SK-N-SH (cell line): ENCODE data around the gene ARL2BP. TPM values are rescaled to one million over a fixed set of nuclear protein-coding genes. Genes with fewer than 3 reads are reported as not detected.

Source experiments
- CTCF ChIA-PET: fragments of 300-600, 350-600 bp; formaldehyde crosslinking; extraction: SDS; loops from one replicate; lab custom pipeline; 2021; lab: Yijun Ruan, JAX
- POLR2A ChIA-PET: fragments of 350-600 bp; sonication (Branson Sonifier 250); formaldehyde crosslinking; extraction: SDS; loops from one replicate; lab custom pipeline; 2020; ENCODE audit warnings: antibody characterized with exemption, inconsistent platforms; lab: Yijun Ruan, JAX
- DNase-seq: peaks from one replicate; pipeline ENCODE4 v3.0.0; 2012
- H2AFZ ChIP-seq: fragments of 200-600 bp; sonication (generic); 2 replicates; pipeline ENCODE4 v1.8.1; 2016; ENCODE audit warnings: antibody characterized with exemption, mild to moderate bottlenecking, low read depth
- H3F3A ChIP-seq: fragments of 200-600 bp; sonication (generic); replicated peaks from 2 replicates; pipeline ENCODE3; 2016; ENCODE audit warnings: antibody characterized with exemption, mild to moderate bottlenecking; ENCODE audit not compliant: insufficient read depth
- H3K27ac ChIP-seq, 2 experiments: fragments of 200-500 bp in 1 of 2; fragments of 200-600 bp in 1 of 2; sonication (Bioruptor generic) in 1 of 2; sonication (generic), shearing (Covaris generic) in 1 of 2; 2 replicates each; pipeline versions ENCODE4 v1.5.1 to v1.6.1; 2014 to 2016; ENCODE audit warnings: low read depth in 2 of 2, inconsistent platforms in 1 of 2, low read length in 1 of 2, mild to moderate bottlenecking in 1 of 2, mixed read lengths in 1 of 2
- H3K27me3 ChIP-seq: fragments of 200-600 bp; sonication (generic), shearing (Covaris generic); 2 replicates; pipeline ENCODE4 v1.6.1; 2016; ENCODE audit warnings: mixed run types; ENCODE audit not compliant: insufficient read depth
- H3K36me3 ChIP-seq, 2 experiments: fragments of 200-500 bp in 1 of 2; fragments of 200-600 bp in 1 of 2; sonication (Bioruptor generic) in 1 of 2; sonication (generic) in 1 of 2; replicated peaks in 1 of 2; 2 replicates each; pipeline versions ENCODE3 to v1.5.1; 2014 to 2016; ENCODE audit warnings: low read length in 1 of 2, mild to moderate bottlenecking in 1 of 2; ENCODE audit not compliant: insufficient read depth in 2 of 2, control insufficient read depth in 1 of 2
- H3K4me1 ChIP-seq, 2 experiments: fragments of 200-500 bp in 1 of 2; fragments of 200-600 bp in 1 of 2; sonication (Bioruptor generic) in 1 of 2; sonication (generic), shearing (Covaris generic) in 1 of 2; 2 replicates each; pipeline versions ENCODE4 v1.5.1 to v1.6.1; 2014 to 2016; ENCODE audit warnings: low read depth in 1 of 2, low read length in 1 of 2, mixed run types in 1 of 2; ENCODE audit not compliant: insufficient read depth in 2 of 2, control insufficient read depth in 1 of 2
- H3K4me2 ChIP-seq: fragments of 200-600 bp; sonication (generic), shearing (Covaris generic); 2 replicates; pipeline ENCODE4 v1.6.1; 2017; ENCODE audit warnings: mixed run types
- H3K4me3 ChIP-seq, 2 experiments: fragments of 200-500 bp in 1 of 2; fragments of 200-600 bp in 1 of 2; sonication (Bioruptor generic) in 1 of 2; sonication (generic), shearing (Covaris generic) in 1 of 2; 2 replicates each; pipeline versions ENCODE4 v1.5.1 to v1.8.1; 2014 to 2016; ENCODE audit warnings: low read depth in 2 of 2, inconsistent platforms in 1 of 2, low read length in 1 of 2, mild to moderate bottlenecking in 1 of 2, mixed read lengths in 1 of 2, moderate library complexity in 1 of 2
- H3K79me2 ChIP-seq: fragments of 200-600 bp; sonication (generic); 2 replicates; pipeline ENCODE4 v1.8.1; 2017; ENCODE audit warnings: mild to moderate bottlenecking; ENCODE audit not compliant: insufficient read depth
- H3K9ac ChIP-seq: fragments of 200-600 bp; sonication (generic); 2 replicates; pipeline ENCODE4 v1.6.1; 2017; ENCODE audit warnings: mixed run types
- H3K9me2 ChIP-seq: fragments of 200-600 bp; sonication (generic); 2 replicates; pipeline ENCODE4 v1.6.1; 2017; ENCODE audit warnings: mixed run types
- H3K9me3 ChIP-seq: fragments of 200-600 bp; sonication (generic); 2 replicates; pipeline ENCODE4 v1.6.1; 2017; ENCODE audit warnings: mixed run types, mild to moderate bottlenecking, moderate library complexity
- H4K20me1 ChIP-seq: fragments of 200-600 bp; sonication (generic); 2 replicates; pipeline ENCODE4 v1.6.1; 2017; ENCODE audit warnings: mild to moderate bottlenecking, mixed run types; ENCODE audit not compliant: insufficient read depth
- CHD2 ChIP-seq: fragments of 150-350 bp; IDR thresholded peaks from 2 replicates; pipeline ENCODE4 v1.6.1; 2018; ENCODE audit warnings: low read length; ENCODE audit not compliant: partially characterized antibody
- CTCF ChIP-seq: fragments of 200-600 bp; sonication (generic); IDR thresholded peaks from 2 replicates; pipeline ENCODE4 v1.6.1; 2017; ENCODE audit warnings: antibody characterized with exemption, mild to moderate bottlenecking, moderate library complexity
- EP300 ChIP-seq, 2 experiments: IDR thresholded peaks; 2 replicates each; pipeline versions ENCODE4 v1.4.0 to v1.6.1; 2012; ENCODE audit warnings: borderline replicate concordance in 1 of 2, low read depth in 1 of 2, low read length in 1 of 2
- EZH2phosphoT487 ChIP-seq: fragments of 200-600 bp; sonication (generic); IDR thresholded peaks from 2 replicates; pipeline ENCODE4 v1.6.1; 2017; ENCODE audit warnings: low read depth, mixed run types, mild to moderate bottlenecking, antibody characterized with exemption, moderate library complexity, borderline replicate concordance
- FOSL2 ChIP-seq: IDR thresholded peaks from 2 replicates; pipeline ENCODE4 v1.4.0; 2012; ENCODE audit warnings: low read depth, mild to moderate bottlenecking, moderate library complexity, borderline replicate concordance
- FOXJ3 ChIP-seq: sonication (generic); formaldehyde crosslinking; IDR thresholded peaks from 2 replicates; pipeline ENCODE4 v1.5.1; 2020; ENCODE audit warnings: mild to moderate bottlenecking, missing genetic modification reagents
- FOXM1 ChIP-seq: IDR thresholded peaks from 2 replicates; pipeline ENCODE4 v1.4.0; 2012; ENCODE audit warnings: low read depth, mild to moderate bottlenecking
- IRF3 ChIP-seq: fragments of 150-350 bp; IDR thresholded peaks from 2 replicates; pipeline ENCODE4 v1.6.1; 2016; ENCODE audit warnings: mild to moderate bottlenecking, low read depth, low read length
- MAX ChIP-seq: IDR thresholded peaks from 2 replicates; pipeline ENCODE4 v1.4.0; 2012; ENCODE audit warnings: low read depth
- NFIC ChIP-seq: IDR thresholded peaks from 2 replicates; pipeline ENCODE4 v1.4.0; 2012; ENCODE audit warnings: borderline replicate concordance
- NRF1 ChIP-seq: IDR thresholded peaks from 2 replicates; pipeline ENCODE4 v1.6.1; 2012; ENCODE audit warnings: low read depth, mild to moderate bottlenecking, low read length
- PBX3 ChIP-seq: IDR thresholded peaks from 2 replicates; pipeline ENCODE4; 2012
- POLR2AphosphoS5 ChIP-seq: IDR thresholded peaks from 2 replicates; pipeline ENCODE4 v1.6.1; 2012; ENCODE audit warnings: low read depth, low read length
- RAD21 ChIP-seq: IDR thresholded peaks from 2 replicates; pipeline ENCODE4 v1.6.1; 2012; ENCODE audit warnings: mild to moderate bottlenecking, low read length
- RCOR1 ChIP-seq: fragments of 150-350 bp; IDR thresholded peaks from 2 replicates; pipeline ENCODE4 v1.6.1; 2017; ENCODE audit warnings: antibody characterized with exemption, low read length
- REST ChIP-seq: IDR thresholded peaks from 2 replicates; pipeline ENCODE4 v1.6.1; 2012; ENCODE audit warnings: mild to moderate bottlenecking, low read depth, low read length, moderate library complexity
- RFX5 ChIP-seq: IDR thresholded peaks from 2 replicates; pipeline ENCODE4 v1.6.1; 2012; ENCODE audit warnings: mild to moderate bottlenecking, improper control_type of control experiment, low read length
- TAF1 ChIP-seq: IDR thresholded peaks from 2 replicates; pipeline ENCODE4 v1.6.1; 2012; ENCODE audit warnings: low read depth, mild to moderate bottlenecking, low read length, moderate library complexity, borderline replicate concordance
- TEAD4 ChIP-seq: IDR thresholded peaks from 2 replicates; pipeline ENCODE4 v1.4.0; 2012; ENCODE audit warnings: mild to moderate bottlenecking, borderline replicate concordance; ENCODE audit not compliant: insufficient read depth
- whole genome bisulfite sequencing: methylation state at CpG from one replicate; pipeline ENCODE4 v1.1.6; 2017; ENCODE audit warnings: low lambda C conversion rate; 5-methylcytosine and 5-hydroxymethylcytosine counted together
- polyA plus RNA-seq, 3 experiments: library from polyadenylated mRNA; depleted of rRNA; stranded (reverse); fragments of >200 nt; gene quantifications; 2 replicates each; pipeline ENCODE4 v1.2.3, GENCODE V29; 2012

ARL2BP gene
- polyA plus RNA-seq, 1 of the 3 experiments (the other 2 are of a cell fraction) = 61.8 TPM

DNA sequence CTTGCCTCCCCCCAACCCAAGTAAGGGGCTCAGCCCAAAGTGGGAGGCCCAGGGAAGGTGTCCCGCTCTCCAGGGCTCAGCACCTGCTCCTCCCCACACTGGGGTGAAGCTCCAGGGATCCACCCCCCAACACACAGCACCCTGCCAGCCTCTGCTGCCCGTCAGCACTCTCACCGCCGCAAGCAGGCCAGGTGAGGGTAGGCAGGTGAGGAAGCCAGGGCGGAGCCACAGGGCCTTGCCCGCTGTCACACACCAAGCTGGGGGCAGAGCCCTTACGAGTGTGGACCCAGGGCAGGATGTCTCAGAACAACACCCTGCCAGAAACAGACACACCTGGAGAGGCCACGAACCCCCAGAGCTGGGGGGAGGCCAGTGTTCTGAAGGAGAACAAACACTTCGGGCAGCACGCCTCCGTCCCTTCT, 19.9 kb downstream of the ARL2BP start:
- no peaks in the 10 kb centered on the region for H3K79me2 ChIP-seq
- H3K9ac ChIP-seq = no peak overlapping the region
- 94% methylated on average over 11 of the region's 11 CpGs for WGBS
- no peaks in the 10 kb centered on the region for H4K20me1 ChIP-seq
- POLR2A ChIA-PET = interaction anchor here (0.8 kb wide), 1 partner anchor 15 kb away, joined by 3 read pairs; no protein-coding TSS in a partner anchor
- TF ChIP-seq NFIC = no peak
- no peak for TF ChIP-seq PBX3
- no peak for TF ChIP-seq EZH2phosphoT487
- no peak for TF ChIP-seq FOXM1
- TF ChIP-seq CTCF = no peak
- TF ChIP-seq REST = no peak
- no peak for TF ChIP-seq TEAD4
- no peak for TF ChIP-seq FOSL2
- TF ChIP-seq EP300 (IDR thresholded peaks at IDR 0.05; ENCODE audit: borderline replicate concordance in 1 of 2, low read depth in 1 of 2, low read length in 1 of 2) = no peak
- TF ChIP-seq NRF1 = no peak
- TF ChIP-seq RCOR1 = no peak
- TF ChIP-seq IRF3 = no peak
- TF ChIP-seq CHD2 = no peak
- no peak for TF ChIP-seq MAX
- no peak for TF ChIP-seq POLR2AphosphoS5
- TF ChIP-seq FOXJ3 (CRISPR knock-in tag) = no peak
- no peak for TF ChIP-seq RAD21
- no peak for TF ChIP-seq TAF1
- no peak for TF ChIP-seq RFX5
- H2AFZ ChIP-seq = no peak overlapping the region
- H3K9me2 ChIP-seq = no peaks in the 10 kb centered on the region
- no peaks in the 10 kb centered on the region for H3F3A ChIP-seq
- H3K27ac ChIP-seq = no peak overlapping the region
- no peak overlapping the region for H3K4me3 ChIP-seq
- H3K27me3 ChIP-seq = no peaks in the 10 kb centered on the region
- peak; percentile 4 for DNase-seq
- H3K4me2 ChIP-seq = no peak overlapping the region
- H3K9me3 ChIP-seq = no peaks in the 10 kb centered on the region
- CTCF ChIA-PET = no interaction called here
- H3K4me1 ChIP-seq = peaks cover 7 to 41% of the 10 kb centered on the region in 2 experiments; a peak in 2 of 4 replicates
- no peaks in the 10 kb centered on the region for H3K36me3 ChIP-seq
